COR-L47 (cell line): ENCODE data around the gene TEX19.

Source experiments
- DNase-seq: peaks from one replicate; lab custom pipeline; 2025; lab: John Stamatoyannopoulos, UW

TEX19 gene

DNA sequence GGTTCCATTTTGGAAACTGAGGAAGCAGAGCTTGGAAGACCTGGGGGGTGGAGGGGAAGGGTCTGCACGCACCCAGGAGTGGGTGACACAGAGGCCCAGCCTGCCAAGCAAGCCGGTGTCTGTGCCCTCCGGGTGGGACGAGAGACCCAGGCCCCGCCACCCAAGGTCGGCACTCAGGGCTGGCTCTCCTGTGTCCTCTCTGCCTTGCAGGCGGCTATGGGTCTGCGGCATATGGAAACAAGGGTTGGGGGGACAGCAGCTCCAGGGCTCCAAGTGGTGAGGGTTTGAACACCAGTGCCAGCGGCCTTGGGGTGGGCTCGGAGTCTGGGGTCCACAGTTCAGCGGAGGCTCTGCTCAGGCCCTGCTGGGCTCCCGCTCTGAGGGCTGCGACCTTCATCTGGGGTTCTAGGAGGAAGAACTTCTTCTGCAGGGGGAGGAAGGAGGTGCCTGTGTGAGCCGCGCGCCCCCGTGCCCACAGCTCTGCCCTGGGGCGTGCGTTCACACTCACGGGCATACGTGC is 37.0 kb upstream of the TEX19 start:
- DNase-seq, result no peak

DNA sequence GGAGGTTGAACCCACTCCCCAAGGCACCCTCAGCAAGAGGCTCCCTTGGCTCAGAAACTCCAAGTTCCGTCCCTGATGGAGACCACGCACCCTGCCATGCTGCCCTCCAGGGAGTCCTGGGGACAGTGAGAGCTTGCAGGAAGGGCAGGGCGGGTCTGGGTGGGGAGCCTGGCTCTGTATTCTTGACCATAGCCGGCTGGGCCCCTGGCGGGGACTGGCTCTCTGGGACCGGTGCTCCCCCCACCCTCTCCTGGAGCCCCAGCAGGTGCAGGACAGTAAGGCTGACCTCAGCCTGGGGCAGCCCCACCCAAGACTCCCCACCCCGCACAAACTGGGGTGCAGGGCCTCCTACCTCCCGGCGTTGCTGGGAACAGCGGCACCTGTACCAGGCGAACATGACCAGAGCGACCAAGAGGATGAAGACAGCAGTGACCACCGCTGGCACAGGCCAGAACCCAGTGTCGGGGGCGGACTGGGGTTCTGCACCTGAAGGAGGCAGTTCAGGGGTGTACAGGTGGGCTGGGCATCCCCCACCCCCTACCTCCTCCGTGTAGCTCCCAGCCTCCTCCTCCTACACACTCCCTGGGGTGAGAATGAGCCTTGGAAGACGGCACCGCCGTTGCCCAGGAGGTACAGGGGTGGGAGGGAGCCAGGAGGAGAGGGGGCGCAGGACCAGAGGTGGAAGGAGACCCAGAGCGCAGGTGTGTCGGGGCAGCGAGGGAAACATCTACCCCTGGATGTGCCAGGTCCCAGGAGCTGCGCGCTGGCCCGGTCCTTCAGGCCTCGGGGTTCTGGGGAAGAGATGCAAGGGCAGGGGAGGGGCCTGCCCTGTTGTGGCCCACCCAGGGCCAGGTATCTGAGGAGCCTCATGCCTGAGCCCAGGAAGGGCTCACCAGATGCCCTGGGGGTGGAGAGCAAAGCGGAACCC is 36.3 kb upstream of the TEX19 start:
- no peak for DNase-seq

DNA sequence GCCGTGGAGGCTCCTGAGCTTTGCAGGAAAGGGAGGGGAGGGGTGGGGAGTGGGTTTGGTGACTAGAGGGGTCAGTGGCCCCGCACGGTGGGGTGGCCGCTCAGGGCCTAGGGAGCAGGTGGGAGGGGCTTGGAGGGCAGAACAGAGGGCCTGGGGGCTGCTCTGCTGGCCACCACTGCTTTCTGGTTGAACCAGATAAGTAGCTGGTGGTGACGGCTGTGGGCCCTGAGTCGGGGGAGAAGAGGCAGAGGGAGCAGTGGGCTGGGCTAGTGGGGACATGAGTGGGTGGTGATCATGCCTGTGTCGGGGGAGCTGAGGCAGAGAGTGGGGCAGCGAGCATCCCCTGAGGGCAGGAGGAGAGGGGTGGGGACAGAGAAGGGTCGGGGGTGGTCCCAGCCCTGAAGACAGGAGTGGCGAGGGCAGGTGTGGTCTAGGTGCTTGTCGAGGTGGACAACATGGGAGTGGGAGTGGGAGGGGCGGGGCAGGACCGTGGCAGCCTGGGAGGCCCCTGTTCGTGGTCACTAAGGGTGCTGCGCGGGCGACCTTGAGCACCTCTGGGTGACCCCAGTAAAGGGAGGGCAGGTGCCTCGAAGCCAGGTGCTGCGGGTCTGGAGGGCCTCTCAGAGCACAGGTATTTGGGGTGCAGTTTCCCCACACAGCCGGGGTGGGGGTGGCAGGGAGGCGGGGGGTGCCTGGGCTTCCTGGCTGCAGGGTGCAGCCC is 35.4 kb upstream of the TEX19 start:
- DNase-seq, result no peak

DNA sequence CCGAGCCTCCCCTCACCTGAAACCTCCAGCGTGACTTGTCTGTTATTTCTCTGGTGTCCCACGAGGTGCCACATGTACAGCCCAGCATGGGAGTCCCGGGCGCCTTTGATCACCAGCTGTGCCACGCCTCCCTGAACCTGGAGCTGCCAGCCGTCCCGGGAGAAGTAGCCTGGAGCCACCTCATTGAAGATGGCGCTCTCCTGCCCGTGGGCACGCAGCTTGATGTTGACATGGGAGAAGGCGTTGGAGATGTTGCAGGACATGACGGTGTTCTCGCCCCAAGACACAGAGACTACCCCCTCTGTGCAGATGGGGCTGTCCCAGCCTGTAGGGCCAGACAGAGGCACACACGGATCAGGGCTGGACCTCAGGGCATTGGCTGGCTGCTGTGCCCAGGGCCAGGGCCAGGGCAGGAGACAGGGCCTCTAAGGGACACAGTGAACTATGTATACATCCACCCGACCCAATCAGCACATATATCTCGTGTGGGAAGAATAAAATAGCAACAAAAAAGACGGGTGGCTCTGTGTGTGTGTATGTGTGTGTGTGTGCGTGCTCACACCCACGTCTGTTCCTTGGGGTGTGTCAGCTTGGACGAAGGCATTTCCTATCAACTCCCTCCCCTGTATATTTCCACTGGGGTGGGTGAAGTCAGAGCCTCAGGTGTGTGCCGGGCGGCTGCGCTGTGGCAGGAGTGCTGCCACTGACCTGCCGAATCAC is 34.3 kb upstream of the TEX19 start:
- no peak for DNase-seq

DNA sequence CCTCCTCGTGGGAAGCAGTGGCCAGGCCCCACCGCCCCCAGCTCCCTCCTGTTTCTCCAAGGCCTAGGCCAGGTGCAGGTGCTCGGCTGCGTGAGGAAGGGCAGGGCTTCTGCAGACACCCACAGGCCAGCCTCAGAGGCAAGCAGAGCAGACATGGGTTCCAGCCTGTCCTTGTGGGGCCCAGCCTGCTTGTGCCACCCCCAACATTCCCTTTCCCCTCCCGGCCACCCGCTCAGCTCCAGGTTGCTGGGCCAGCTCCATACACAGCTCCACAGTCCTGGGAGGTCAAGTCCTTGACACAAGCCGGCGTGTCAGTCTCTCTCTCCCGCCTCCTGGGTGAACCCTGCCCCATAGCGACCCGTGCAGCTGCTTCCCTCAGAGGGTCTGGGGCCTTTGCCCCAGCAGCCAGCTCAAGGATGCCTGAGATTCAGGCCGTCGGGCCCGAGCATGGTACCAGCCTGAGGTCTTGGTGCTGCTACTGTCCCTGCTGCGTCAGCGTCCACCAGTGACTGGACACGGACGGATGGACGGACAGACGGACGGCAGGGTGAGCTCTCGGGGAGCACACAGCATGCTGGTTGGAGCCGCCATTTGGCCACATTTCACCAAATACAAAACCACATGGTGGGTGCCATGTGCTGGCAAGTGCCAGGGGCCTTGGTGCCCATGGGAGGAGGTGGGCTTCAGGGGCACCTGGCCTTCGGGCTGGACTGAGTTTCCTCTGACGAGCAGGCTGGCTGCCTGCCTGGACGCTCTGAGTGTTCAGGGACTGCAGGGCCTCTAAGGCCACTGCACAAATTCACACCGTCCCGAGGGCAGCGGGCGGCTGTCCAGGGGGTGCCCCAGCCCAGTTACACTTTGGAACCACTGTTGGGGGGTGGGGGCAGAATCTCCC is 33.5 kb upstream of the TEX19 start:
- DNase-seq, result no peak

DNA sequence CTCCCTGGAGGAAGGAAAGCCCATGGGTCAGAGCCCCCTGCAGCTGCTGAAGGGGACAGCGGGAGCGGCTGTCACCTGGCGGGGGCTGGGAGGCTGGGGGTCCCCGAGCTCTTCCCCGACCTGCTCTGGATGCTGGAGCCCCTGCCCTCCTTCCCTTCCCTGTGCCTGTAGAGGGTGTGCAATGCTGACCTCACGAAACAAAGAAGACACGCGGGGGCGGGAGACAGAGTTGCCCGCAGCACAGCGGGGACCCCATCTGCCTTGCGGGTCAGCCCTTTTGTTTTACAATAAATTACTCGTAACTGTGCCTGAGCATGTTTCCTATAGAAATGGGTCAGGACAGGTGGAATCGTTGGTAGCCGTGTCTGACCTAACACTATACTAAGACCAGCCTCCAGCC is 31.8 kb upstream of the TEX19 start:
- DNase-seq, result no peak

DNA sequence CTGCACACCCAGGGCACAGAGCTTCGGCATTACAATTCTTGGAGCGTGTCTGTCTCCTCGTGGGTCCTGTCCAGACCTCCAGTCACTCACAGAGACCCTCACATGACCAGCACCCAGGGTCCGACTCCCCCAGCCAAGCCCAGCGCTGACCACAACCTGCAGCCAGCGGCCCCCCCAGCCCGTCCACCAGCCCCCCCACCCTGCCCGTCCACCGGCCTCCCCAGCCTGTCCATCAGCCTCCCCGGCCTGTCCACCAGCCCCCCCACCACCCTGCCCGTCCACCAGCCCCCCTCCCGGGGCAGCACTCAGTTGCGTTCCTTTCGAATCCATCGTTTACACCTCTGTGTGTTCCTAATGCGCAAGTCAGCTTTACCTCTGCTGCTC is 31.3 kb upstream of the TEX19 start:
- no peak for DNase-seq

DNA sequence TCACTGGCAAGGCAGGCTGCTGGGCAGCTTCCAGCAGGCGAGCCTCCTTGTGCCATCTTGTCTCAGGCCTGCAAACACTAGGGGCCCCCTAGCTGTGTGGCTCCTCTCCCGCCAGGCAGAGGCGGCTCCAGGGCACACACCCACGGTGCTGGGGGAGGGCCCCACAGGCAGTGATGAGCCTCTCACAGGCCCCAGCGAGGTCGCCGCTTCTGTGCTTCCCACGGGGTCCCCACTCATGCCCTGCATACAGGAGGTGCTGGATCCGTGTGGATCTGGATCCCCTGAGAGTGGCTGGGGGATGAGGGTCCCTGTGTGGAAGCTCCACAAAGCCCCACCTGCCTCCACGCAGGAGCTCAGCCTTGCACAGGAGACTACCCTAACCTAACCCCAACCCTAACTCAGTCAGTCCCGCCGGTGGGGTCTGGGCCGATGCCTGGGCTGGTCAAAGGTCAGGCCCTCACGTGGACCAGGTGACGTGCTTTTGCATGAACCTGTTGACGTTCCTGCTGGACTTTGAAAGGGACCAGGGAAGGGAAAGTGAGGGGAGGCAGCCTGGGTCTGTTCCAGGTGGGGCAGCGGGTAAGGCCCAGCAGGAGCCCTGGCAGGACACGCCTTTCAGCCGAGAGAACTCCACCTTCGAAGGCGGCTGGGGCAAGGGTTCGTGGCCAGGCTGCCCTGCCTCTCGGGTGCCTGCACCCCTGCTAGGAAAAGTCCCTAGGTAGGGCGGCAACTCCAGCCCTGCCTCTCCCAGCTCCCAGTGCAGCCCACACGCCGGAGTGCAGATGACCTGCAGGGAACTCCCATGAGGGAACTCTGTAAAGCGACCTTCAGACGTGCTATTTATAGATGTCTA is 30.7 kb upstream of the TEX19 start:
- DNase-seq, result peak; percentile 44

DNA sequence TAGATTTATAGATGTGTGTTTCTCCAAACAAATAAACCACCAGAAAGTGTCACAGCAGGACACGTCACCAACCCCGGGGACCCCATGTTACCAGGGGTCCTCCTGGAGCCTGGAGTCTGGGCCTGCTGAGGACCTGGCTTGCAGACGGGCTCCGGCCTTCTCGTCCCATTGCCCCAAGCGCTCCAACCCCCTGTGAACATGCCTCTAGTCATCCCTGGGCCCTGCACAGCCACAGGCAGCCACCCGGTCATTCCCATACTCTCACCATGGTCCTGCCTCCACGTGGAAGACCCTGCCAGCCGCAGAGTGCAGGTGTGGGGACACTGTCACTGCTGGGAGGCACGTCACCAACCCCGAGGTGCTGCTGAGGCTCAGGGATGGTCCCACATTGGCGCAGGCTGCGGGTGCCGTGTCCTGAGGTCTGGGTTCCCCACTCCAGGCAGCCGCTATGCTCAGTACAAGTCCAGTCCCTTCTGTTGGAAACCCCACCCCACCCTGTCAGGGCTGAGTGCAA is 30.0 kb upstream of the TEX19 start:
- DNase-seq, result no peak

DNA sequence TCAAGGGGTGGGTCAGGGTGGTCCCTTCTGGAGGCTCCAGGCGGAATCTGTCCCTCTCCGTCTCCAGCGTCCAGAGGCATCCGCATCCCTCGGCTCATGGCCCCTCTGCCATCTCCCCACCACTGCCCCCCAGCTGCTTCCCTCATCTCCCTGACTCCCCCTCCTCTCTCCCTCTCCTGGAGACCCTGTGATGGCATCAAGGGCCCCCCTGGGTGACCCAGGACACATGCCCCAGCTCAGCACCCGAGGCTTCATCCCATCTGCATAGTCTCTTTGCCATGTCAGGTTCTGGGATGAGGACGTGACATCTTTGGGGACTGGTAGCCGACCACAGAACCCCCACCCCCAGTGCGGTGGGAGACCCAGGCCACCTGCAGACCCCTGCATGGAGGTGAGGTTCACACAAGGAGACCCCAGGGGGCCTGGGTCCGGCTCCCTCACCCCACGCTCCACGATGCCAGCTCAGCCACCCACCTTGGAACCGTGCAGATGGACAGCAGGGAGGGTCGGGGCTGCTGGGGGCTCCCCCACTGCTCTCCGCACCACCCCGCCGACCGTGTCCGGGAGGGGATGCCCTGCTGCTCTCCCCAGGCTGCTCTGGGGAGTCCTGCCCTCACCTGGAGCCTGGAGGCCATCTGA is 29.2 kb upstream of the TEX19 start:
- DNase-seq, result no peak

DNA sequence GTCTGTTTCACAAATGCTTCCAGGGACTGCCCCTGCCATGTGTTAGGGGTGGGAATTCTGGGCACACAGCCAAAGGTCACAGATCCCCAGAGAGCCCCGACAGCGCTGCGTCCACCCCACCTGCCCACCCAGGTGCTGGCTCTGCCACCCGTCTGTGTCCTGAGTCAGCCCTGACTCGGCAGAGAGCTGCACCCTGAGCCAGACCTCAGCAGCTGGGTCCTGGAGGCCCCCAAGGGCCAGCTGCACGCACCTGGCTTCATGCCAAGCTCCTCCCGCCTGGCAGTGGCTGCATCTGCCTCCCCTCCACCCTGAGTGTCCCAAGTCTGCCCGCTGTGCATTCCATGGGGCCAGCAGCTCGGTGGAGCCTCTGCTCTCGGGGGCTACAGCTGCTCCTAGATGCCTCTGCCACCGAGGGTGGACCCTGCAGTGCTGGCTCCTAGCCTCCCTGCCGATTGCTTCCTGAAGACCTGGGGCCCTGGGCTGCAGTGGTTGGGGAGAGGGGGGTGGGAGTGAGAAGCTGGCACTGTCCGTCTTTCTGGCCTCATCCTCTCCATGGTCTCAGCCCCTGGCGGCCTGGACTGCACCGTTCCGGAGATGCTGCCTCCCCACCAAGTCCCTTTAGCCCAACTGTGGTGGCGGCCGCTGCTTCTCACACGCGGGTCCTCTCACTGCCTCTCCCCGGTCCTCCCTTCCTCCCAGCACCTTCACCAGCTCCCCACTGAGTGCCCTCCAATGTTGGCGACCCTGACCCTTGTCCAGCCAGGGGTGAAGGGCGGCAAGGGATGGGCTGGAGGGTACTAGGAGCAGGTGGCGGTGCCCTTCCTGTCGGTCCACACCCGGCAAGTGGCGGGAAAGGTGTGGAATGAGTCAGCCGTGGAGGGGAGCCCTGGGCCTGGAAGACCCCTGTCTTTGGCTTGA is 28.5 kb upstream of the TEX19 start:
- peak; percentile 93 for DNase-seq

DNA sequence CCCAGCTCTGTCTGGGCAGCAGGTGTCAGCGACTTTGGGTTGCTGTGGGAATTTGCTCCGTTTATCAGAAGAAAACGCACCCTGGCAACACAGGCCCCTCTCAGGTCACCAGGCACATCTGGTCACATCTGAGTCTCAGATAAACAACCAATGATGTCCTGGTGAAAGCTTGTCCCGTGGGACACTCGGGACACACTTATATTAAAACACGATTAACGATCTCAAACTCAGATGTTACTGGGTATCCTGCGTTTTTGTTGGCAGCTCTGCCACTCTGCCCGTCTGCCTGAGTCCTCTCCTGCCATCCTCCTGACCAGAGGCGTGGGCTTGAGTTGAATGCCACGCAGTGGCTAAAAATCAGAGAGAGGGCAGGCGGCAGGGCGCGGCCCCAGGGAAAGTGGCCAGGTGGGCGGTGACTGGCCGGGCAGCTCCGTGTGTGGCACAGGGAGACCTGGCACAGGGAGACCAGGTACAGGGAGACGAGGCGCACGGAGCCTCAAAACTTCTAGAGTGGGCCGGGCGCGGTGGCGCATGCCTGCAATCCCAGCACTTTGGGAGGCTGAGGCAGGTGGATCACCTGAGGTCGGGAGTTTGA is 27.6 kb upstream of the TEX19 start:
- DNase-seq, result no peak

DNA sequence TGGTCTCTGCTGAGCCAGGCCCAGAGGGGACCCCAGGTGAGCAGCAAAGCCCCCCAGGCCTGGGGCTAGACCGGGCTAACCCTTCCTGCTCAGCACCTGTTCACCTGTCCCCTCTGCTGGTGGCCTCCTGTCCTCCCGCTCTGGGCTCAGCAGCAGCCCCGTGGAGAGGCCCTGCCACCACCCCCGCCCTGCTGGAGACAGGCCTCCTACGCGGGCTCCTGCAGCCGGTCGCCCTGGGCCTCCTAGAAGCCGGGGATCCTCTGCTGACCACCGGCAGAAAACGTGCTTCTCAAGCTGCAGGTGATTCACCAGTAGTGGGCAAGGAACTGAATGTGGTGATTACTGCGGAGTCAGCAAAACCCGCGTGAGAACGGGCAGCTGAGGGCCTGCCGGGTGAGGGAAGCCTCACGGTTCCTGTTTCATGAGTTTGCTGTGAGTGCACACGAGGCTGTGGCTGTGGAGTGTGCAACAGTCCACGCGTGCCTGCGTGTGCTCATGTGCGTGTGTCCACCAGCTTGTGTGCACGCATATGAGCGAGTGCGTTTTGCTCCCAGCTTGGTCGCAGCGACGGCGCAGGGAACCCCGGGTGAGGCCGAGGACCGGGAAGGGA is 26.3 kb upstream of the TEX19 start:
- no peak for DNase-seq

DNA sequence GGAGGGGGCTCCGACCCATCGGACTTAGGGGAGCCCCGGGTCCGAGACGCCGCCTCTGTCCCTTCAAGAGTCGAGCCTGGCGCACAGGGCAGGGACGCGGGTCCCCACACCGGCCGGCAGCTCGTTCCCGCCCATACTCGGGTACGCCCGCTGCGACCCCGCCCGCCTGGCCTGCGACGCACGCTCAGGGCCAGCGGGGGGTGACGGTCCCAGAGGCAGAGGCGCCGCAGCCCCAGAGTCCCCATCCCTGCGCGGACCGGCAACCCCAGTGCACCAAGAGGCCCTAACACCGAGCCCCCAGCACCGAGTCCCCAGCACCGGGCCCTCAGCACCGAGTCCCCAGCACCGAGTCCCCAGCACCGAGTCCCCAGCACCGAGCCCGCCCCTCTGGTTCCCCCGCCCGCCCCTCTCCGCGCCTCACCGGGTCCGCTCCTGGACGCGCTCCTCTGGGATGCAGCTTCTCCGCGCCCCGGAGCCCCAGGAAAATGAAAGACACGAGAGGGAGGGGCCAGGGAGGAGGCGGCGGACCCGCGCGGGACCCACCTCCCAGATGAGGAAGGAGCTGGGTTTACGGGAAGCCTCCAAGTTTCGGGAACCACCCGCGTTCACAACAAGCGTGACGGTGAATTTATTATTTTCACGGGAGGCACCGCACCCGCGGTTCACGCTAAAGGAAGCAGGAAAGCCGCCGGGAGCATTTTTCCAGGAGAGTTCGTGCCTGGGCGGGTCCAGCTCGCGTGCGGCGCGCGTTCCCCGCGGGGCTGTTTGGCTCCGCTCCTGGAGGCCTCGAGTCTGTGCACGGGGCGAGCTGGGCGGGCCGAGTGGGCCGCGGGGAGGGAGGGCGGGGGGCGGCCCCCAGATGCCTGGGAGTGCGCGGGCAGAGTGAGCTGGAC is 25.5 kb upstream of the TEX19 start, which contains the start of gene SECTM1:
SECTM1 (minus strand) TSS at position 488 of the 893 bp plus-strand sequence. CDS start 6,526 bp downstream, outside the sequence.
- peak; percentile 46 for DNase-seq

DNA sequence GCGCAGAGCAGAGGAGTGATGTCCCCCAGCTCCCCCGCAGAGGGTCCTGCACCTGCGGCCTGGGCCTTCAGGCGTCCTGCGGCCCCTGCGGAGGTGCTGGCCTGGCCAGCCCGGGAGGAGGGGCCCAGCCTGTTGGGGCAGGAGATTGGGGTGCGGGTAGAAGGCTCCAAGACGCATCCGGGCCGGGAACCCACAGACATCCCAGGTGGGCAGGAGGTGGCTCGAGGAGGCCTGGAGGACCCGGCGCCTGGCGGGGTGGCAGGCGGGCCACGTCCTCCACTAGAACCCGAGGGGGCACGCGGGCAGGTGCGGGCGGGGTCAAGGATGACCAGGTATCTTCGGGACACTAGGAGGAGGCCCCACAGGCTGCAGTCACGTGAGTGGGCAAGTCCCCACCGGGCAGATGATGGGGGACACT is 24.8 kb upstream of the TEX19 start:
- DNase-seq, result no peak

DNA sequence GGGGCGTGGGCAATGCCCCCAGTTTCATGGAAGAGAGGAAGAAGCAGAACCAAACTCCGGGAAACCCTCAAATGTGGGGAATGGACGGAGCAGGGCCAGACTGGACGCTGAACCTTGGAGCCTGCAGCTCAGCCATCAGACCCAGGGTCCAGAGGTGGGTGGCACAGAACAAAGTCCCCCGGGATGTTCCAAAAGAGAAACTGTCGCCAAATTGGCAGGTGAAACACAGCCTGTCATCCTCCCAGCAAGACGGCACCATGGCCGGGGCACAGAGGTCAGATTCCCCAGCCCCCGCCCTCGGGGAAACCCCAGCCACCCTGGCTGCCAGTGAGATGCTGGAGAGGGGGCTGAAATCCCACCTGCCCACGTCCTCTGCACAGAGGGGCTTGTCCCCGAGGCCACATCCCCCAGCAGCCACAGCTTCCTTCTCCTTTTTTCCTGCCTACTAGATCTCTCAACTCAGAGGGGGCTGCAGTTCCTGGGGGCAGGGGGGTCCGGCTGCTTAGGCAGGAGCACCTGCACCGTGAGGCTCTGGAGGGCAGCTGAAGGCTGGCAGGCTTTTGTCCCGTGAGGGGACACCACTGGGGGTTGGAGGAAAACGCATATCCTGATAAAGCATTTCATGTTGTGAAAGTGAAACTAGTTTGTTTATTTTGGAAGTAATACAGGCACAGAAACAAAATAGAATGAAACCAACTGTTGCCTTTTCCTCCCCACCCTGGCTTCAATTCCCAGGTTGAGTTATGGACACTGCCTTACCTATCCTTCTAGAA is 24.2 kb upstream of the TEX19 start:
- DNase-seq, result no peak
